ENCODE data around the gene DND1.
"Not testable (repeated sequence)": the region's sequence is repeated elsewhere in the genome, so short reads cannot be mapped to it uniquely, and the experiment has no call there.

The DND1 gene

DNA sequence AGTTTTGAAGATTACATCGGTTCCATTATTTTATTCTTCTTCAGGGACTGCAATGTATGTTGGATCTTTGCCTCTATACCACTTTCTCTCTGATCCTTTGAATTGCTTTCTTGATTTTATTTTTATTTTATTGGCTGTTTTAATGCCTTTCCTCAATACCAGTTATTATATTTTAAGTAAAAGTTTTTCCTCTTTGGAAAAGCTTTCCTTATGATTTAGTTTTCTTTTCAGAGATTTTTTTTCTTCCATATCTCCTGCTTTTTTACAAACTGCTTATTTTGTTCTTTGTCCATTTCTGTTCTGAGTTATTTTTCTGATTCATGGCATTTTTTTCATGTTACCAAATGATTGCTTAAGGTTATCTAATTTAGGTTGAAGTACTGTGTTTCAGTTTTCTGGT is 38.4 kb upstream of the DND1 start:
- H3K4me3 ChIP-seq (ENCODE audit: severe bottlenecking) = no peak overlapping the region
- no peak overlapping the region for H3K27ac ChIP-seq (ENCODE audit: poor library complexity, severe bottlenecking)
- H3K27me3 ChIP-seq (ENCODE audit: insufficient read depth, poor library complexity, severe bottlenecking) = no peaks in the 10 kb centered on the region

GRCh38 chr5:140710899-140711552 is 37.6 kb upstream of the DND1 start:
- peak; percentile 92 for ATAC-seq (ENCODE audit: low read depth)

More for the DNA sequence above, 38.4 kb upstream of the DND1 start:
- ATAC-seq (ENCODE audit: low read depth) (no peak), DNase-seq (ENCODE audit: low spot score) (no peak)
- no peak for TF ChIP-seq CTCF (IDR thresholded peaks at IDR 0.05; ENCODE audit: poor library complexity, severe bottlenecking)
- Histone ChIP-seq H3K9me3 (ENCODE audit: severe bottlenecking) (no peaks in the 10 kb centered on the region), H3K4me1 (ENCODE audit: insufficient read depth, poor library complexity, severe bottlenecking) (peaks cover 4% of the 10 kb centered on the region), H3K36me3 (ENCODE audit: low read depth) (no peaks in the 10 kb centered on the region)

GRCh38 chr5:140708787-140709186 is 35.4 kb upstream of the DND1 start:
- H3K27ac ChIP-seq (ENCODE audit: poor library complexity, severe bottlenecking); H3K9me3 ChIP-seq (ENCODE audit: severe bottlenecking); H3K4me1 ChIP-seq (ENCODE audit: insufficient read depth, poor library complexity, severe bottlenecking); DNase-seq (ENCODE audit: low spot score); ATAC-seq (ENCODE audit: low read depth); H3K27me3 ChIP-seq (ENCODE audit: insufficient read depth, poor library complexity, severe bottlenecking); H3K4me3 ChIP-seq (ENCODE audit: severe bottlenecking): not testable (repeated sequence)
- peaks cover 29% of the 10 kb centered on the region for H3K36me3 ChIP-seq (ENCODE audit: low read depth)

More at GRCh38 chr5:140710899-140711552, 37.6 kb upstream of the DND1 start:
- Histone ChIP-seq H3K4me3 (ENCODE audit: severe bottlenecking) (peak overlapping the region; percentile 51), H3K27ac (ENCODE audit: poor library complexity, severe bottlenecking) (peak overlapping the region; percentile 47), H3K9me3 (ENCODE audit: severe bottlenecking) (no peaks in the 10 kb centered on the region), H3K36me3 (ENCODE audit: low read depth) (peaks cover 7% of the 10 kb centered on the region), H3K27me3 (ENCODE audit: insufficient read depth, poor library complexity, severe bottlenecking) (no peaks in the 10 kb centered on the region), H3K4me1 (ENCODE audit: insufficient read depth, poor library complexity, severe bottlenecking) (peaks cover 4% of the 10 kb centered on the region)
- TF ChIP-seq CTCF (IDR thresholded peaks at IDR 0.05; ENCODE audit: poor library complexity, severe bottlenecking) = no peak
- peak; percentile 93 for DNase-seq (ENCODE audit: low spot score)

GRCh38 chr5:140707812-140708211 is 34.4 kb upstream of the DND1 start:
- TF ChIP-seq CTCF (IDR thresholded peaks at IDR 0.05; ENCODE audit: poor library complexity, severe bottlenecking) = no peak
- Histone ChIP-seq H3K36me3 (ENCODE audit: low read depth) (peaks cover 39% of the 10 kb centered on the region), H3K9me3 (ENCODE audit: severe bottlenecking) (no peaks in the 10 kb centered on the region), H3K27me3 (ENCODE audit: insufficient read depth, poor library complexity, severe bottlenecking) (no peaks in the 10 kb centered on the region), H3K4me1 (ENCODE audit: insufficient read depth, poor library complexity, severe bottlenecking) (peaks cover 4% of the 10 kb centered on the region), H3K27ac (ENCODE audit: poor library complexity, severe bottlenecking) (no peak overlapping the region), H3K4me3 (ENCODE audit: severe bottlenecking) (no peak overlapping the region)
- DNase-seq (ENCODE audit: low spot score) = no peak
- ATAC-seq (ENCODE audit: low read depth) = no peak

DNA sequence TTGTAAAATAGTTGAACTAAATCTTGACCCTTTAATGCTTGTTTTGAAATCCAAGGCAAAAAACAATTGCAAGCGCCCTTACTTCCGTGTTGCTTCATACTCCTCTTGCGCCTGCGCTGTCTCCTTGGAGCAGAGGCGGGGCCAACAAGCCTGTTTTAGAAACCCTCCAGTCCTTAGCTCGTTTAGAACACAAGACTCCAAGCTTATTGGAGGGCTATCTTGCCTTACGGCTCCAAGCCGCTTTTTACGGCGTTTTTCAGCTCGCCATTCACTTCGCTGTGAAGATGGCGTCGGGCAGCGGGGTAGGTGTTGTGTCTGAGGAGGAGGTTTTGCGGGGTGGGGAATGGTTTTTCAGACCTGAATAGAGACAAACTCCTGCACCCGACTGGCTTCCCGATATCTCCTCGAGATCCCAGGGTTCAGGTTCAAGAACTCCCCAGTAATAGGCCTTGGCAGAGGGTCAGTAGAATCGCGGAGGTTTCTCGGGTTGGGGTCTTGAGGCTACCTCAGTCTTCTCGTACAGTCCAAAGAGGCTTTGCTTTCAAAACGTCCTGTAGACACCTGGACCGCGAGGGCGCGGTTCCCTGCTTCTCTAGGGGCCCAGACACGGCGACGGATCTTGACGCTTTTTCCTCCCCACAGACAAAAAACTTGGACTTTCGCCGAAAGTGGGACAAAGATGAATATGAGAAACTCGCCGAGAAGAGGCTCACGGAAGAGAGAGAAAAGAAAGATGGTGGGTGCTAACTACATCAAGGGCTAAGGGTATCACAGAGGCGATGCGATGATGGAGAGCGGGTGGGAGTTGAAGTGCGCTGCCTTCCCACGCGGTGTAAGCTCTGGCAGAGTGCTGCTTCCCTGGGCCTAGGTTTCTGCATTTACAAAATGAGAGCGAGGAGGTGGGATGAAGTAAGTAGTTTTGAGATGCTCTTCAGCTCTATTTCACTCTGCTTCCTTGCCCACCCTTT is 27.1 kb upstream of the DND1 start, which contains the start of gene ZMAT2:
Gene ZMAT2, plus strand, starts transcription at position 271 of the 968 bp plus-strand sequence. Its CDS starts 14 bp downstream, at position 285.
- Histone ChIP-seq H3K27ac (ENCODE audit: poor library complexity, severe bottlenecking) (no peak within 1 kb of the TSS), H3K9me3 (ENCODE audit: severe bottlenecking) (no peaks in the 10 kb centered on the region), H3K27me3 (ENCODE audit: insufficient read depth, poor library complexity, severe bottlenecking) (no peaks in the 10 kb centered on the region), H3K4me3 (ENCODE audit: severe bottlenecking) (peak within 1 kb of the TSS; percentile 83), H3K36me3 (ENCODE audit: low read depth) (peaks cover 93% of the 10 kb centered on the region), H3K4me1 (ENCODE audit: insufficient read depth, poor library complexity, severe bottlenecking) (no peaks in the 10 kb centered on the region)
- TF ChIP-seq CTCF (IDR thresholded peaks at IDR 0.05; ENCODE audit: poor library complexity, severe bottlenecking) = no peak
- DNase-seq (ENCODE audit: low spot score) (peak; percentile 94), ATAC-seq (ENCODE audit: low read depth) (peak; percentile 98)
